CD4-positive, CD25-positive, alpha-beta regulatory T cell (primary cell): Measurements from ENCODE around the gene CCDC91. TPM values are rescaled to one million over a fixed set of nuclear protein-coding genes. Genes with fewer than 3 reads are reported as not detected.

Source experiments
- ATAC-seq, 2 donors: fragments of 150-1000 bp; cut with Tn5 transposase; one replicate each; pipeline ENCODE4 v1.10.0; 2021; ENCODE audit warnings: low read depth in 2 of 2, moderate number of reproducible peaks in 2 of 2, moderate library complexity in 1 of 2
- DNase-seq, 3 donors: peaks; one replicate each; pipeline versions ENCODE4 v3.0.0 to v3.0.0-alpha.2; 2012 to 2022; ENCODE audit warnings: mixed read lengths in 1 of 3
- H3K27ac ChIP-seq: one replicate; pipeline ENCODE4 v1.7.0; 2013; ENCODE audit warnings: mild to moderate bottlenecking, low read length; ENCODE audit not compliant: insufficient read depth, poor library complexity, severe bottlenecking
- H3K27me3 ChIP-seq: one replicate; pipeline ENCODE4 v1.7.0; 2013; ENCODE audit warnings: low read length; ENCODE audit not compliant: control insufficient read depth, insufficient read depth
- H3K36me3 ChIP-seq: one replicate; pipeline ENCODE4 v1.7.0; 2013; ENCODE audit warnings: mild to moderate bottlenecking, low read length, moderate library complexity; ENCODE audit not compliant: control insufficient read depth, insufficient read depth
- H3K4me1 ChIP-seq: 2 replicates; pipeline ENCODE4 v1.7.0; 2013; ENCODE audit warnings: mild to moderate bottlenecking, low read length; ENCODE audit not compliant: insufficient read depth, control insufficient read depth, poor library complexity, severe bottlenecking
- H3K4me3 ChIP-seq: one replicate; pipeline ENCODE4 v1.7.0; 2013; ENCODE audit warnings: low read depth, mild to moderate bottlenecking, low read length, moderate library complexity
- H3K9me3 ChIP-seq, 2 experiments: 1 replicate in 1 of 2; 2 replicates in 1 of 2; pipeline ENCODE4 v1.7.0; 2013; ENCODE audit warnings: low read length in 2 of 2, mild to moderate bottlenecking in 1 of 2, moderate library complexity in 1 of 2; ENCODE audit not compliant: control insufficient read depth in 2 of 2
- H3K27ac Mint-ChIP-seq, 3 donors: one replicate each; pipeline ENCODE4 v1.8.0; 2020 to 2022; ENCODE audit warnings: mild to moderate bottlenecking in 3 of 3, mixed read lengths in 3 of 3, moderate library complexity in 2 of 3
- H3K27me3 Mint-ChIP-seq: one replicate; pipeline ENCODE4 v1.8.0; 2022; ENCODE audit warnings: mild to moderate bottlenecking, mixed read lengths
- H3K36me3 Mint-ChIP-seq: one replicate; pipeline ENCODE4 v1.8.0; 2020; ENCODE audit warnings: mixed read lengths
- H3K4me1 Mint-ChIP-seq, 4 donors: one replicate each; pipeline ENCODE4 v1.8.0; 2020 to 2022; ENCODE audit warnings: mixed read lengths in 4 of 4, mild to moderate bottlenecking in 1 of 4
- H3K4me3 Mint-ChIP-seq, 4 donors: one replicate each; pipeline ENCODE4 v1.8.0; 2020 to 2022; ENCODE audit warnings: mild to moderate bottlenecking in 4 of 4, mixed read lengths in 4 of 4, moderate library complexity in 3 of 4
- H3K9me3 Mint-ChIP-seq, 7 donors: one replicate each; pipeline ENCODE4 v1.8.0; 2020 to 2022; ENCODE audit warnings: mixed read lengths in 7 of 7, mild to moderate bottlenecking in 3 of 7, moderate library complexity in 2 of 7
- polyA plus RNA-seq, 4 donors: library from polyadenylated mRNA; unstranded; fragments of 300-500 nt; fragmentation: Illumina TruSeq; gene quantifications; one replicate each; pipeline ENCODE4 v1.2.3, GENCODE V29; 2021
- total RNA-seq: library from RNA; stranded (reverse); gene quantifications from one replicate; pipeline ENCODE4 v1.2.3, GENCODE V29; 2022

CCDC91 gene
- total and polyA plus RNA-seq, 5 donors from 2014 or later: 59.4 to 74.0 (median 66.2) TPM

DNA sequence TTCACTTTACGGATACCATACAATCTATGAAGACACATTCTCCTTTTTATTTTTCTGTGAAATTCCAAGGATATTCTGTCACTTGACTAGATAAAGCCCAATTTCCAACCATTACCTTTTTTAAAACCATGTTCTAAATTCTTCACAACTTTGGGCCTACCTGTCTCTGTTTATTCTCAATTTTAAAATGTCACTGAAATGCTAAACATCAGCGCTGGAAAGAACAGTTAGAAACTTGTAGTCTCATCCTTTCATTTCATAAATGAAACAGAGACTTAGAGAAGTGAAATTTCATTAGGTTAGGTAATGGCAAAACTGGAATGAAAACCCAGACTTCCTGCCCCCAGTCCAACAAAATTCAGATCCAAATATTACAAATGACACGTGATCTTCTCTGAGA lies 396.2 kb downstream of the CCDC91 start:
- Histone ChIP-seq H3K27me3 (no peaks in the 10 kb centered on the region), H3K36me3 (no peaks in the 10 kb centered on the region), H3K4me1 (no peaks in the 10 kb centered on the region), H3K4me3 (no peak overlapping the region), H3K9me3 (no peaks in the 10 kb centered on the region), H3K27ac (no peak overlapping the region)
- no peak for ATAC-seq
- Mint-ChIP-seq H3K4me1 (no peaks in the 10 kb centered on the region), H3K4me3 (no peak overlapping the region), H3K27me3 (no peaks in the 10 kb centered on the region), H3K27ac (no peak overlapping the region), H3K36me3 (no peaks in the 10 kb centered on the region), H3K9me3 (peaks cover 0 to 12% (median 3%) of the 10 kb centered on the region in 7 donors)
- DNase-seq: no peak

GRCh38 chr12:28591831-28592230 lies 401.6 kb downstream of the CCDC91 start:
- no peaks in the 10 kb centered on the region for H3K4me1 ChIP-seq
- no peak overlapping the region for H3K27ac Mint-ChIP-seq
- no peaks in the 10 kb centered on the region for H3K36me3 Mint-ChIP-seq
- no peaks in the 10 kb centered on the region for H3K4me1 Mint-ChIP-seq
- no peak overlapping the region for H3K4me3 ChIP-seq
- H3K4me3 Mint-ChIP-seq: no peak overlapping the region
- peaks cover 5% of the 10 kb centered on the region for H3K27me3 ChIP-seq
- H3K27ac ChIP-seq: no peak overlapping the region
- DNase-seq (no peak), ATAC-seq (no peak)
- peaks cover 0 to 28% (median 5%) of the 10 kb centered on the region in 7 donors for H3K9me3 Mint-ChIP-seq
- H3K27me3 Mint-ChIP-seq: no peaks in the 10 kb centered on the region
- no peaks in the 10 kb centered on the region for H3K36me3 ChIP-seq
- peaks cover 4 to 15% of the 10 kb centered on the region in 2 experiments for H3K9me3 ChIP-seq

Other genes with a start within 250 kb of the CCDC91 start
- not detected for gene PTHLH, start 217.7 kb upstream of the CCDC91 start, total RNA-seq
- gene PTHLH, start 217.7 kb upstream of the CCDC91 start, polyA plus RNA-seq: under 1 TPM in 1 of 4 donors, not detected in 3; 0.15 TPM